ENCODE data around the gene ABCB4.

- TF ChIP-seq CTCF (conservative IDR thresholded peaks at IDR 0.05; ENCODE audit: low read length) = no peak
- no peak for TF ChIP-seq EZH2phosphoT487 (IDR thresholded peaks at IDR 0.05; ENCODE audit: borderline replicate concordance, low read depth, low read length)
Measured at GRCh38 chr7:87498893-87499292, 23.4 kb upstream of the ABCB4 start.
